T-helper 1 cell (primary cell): ENCODE data around the gene PI4K2B.
"Not testable (repeated sequence)": the region's sequence is repeated elsewhere in the genome, so short reads cannot be mapped to it uniquely, and the experiment has no call there.

Source experiments
- DNase-seq, 5 donors: peaks; one replicate each; pipeline ENCODE4 v3.0.0-alpha.2; 2012 to 2020

PI4K2B gene

GRCh38 chr4:25245181-25245580 lies 11.3 kb downstream of the PI4K2B start:
- DNase-seq: no peak

- DNase-seq: no peak
Observed at GRCh38 chr4:25246680-25247611, 13.1 kb downstream of the PI4K2B start.

DNA sequence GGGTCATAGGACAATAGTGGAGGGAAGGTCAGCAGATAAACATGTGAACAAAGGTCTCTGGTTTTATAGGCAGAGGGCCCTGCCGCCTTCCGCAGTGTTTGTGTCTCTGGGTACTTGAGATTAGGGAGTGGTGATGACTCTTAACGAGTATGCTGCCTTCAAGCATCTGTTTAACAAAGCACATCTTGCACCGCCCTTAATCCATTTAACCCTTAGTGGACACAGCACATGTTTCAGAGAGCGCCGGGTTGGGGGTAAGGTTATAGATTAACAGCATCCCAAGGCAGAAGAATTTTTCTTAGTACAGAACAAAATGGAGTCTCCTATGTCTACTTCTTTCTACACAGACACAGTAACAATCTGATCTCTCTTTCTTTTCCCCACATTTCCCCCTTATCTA lies 15.0 kb downstream of the PI4K2B start:
- DNase-seq: not testable (repeated sequence)

GRCh38 chr4:25249494-25249893 lies 15.7 kb downstream of the PI4K2B start:
- not testable (repeated sequence) for DNase-seq

DNA sequence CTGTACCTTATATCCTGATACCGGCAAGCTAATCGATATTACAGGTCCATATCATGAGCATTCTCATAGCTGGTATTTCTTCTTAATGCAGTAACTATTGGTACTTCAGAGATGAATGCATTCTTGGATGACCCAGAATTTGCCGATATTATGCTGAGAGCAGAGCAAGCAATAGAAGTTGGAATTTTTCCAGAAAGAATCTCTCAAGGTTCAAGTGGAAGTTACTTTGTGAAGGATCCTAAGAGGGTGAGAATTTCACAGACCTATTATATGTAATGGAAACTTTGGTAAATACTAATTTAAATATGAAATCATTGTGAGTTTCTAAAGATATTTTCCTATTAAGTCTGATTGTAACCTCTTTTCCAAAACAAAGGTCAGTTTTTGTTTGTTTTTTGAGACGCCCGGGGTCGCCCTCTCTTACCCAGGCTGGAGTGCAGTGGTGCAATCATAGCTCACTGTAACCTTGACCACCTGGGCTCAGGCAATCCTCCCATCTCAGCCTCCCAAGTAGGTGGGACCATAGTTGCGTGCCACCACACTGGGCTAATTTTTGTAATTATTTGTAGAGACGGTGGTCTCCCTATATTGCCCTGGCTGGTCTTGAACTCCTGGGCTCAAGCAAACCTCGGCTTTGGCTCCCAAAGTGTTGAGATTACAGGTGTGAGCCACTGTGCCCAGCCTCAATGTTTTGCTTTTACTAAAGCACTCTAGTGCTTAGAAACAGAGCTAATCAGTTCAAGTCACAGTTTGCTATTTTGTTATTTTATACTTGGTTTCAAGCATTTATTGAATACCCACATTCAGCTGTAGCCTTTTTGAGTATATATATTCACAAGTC lies 18.6 kb downstream of the PI4K2B start:
- no peak for DNase-seq

DNA sequence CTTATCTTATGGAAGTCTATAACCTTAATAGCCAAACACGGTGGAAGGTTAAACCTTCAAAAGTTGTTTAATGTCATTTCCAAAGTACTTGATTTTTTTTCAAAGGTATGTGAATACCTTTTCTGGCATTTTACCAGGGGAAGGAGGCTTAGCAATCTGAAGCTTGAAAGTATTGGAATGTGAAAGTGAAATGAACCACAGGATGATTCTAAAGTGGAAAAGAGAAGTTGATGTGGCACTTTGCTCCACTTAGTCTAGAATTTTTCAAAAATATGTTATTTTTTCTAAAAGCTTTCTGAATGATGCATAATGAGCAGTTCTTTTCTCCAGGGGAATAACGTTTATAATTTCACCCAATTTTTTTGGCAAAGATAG lies 19.2 kb downstream of the PI4K2B start:
- DNase-seq: no peak

GRCh38 chr4:25253786-25254185 lies 20.0 kb downstream of the PI4K2B start:
- not testable (repeated sequence) for DNase-seq

- DNase-seq: no peak
Observed at GRCh38 chr4:25258980-25259578, 25.2 kb downstream of the PI4K2B start.

GRCh38 chr4:25271866-25272265 lies 38.0 kb downstream of the PI4K2B start:
- DNase-seq: no peak

DNA sequence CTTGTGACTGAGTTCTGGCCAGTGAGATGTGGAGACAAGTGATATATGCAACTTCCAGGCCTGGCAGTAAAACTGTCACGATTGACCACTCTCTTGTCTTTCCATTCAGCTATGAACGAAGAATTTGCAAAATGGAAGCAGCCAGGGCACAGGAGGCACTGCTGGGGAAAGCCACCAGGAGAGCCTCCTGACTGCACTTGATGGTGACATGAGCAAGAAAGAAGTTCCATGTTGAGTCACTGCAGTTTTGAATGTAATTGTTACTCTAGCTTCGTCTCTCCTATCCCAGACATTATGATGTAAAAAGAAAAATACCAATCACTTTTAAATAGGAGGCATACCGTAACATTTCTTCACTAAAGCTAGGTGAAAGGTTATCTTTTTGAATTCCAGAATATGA lies 46.4 kb downstream of the PI4K2B start:
- no peak for DNase-seq

GRCh38 chr4:25283948-25284347 lies 50.1 kb downstream of the PI4K2B start:
- no peak for DNase-seq

DNA sequence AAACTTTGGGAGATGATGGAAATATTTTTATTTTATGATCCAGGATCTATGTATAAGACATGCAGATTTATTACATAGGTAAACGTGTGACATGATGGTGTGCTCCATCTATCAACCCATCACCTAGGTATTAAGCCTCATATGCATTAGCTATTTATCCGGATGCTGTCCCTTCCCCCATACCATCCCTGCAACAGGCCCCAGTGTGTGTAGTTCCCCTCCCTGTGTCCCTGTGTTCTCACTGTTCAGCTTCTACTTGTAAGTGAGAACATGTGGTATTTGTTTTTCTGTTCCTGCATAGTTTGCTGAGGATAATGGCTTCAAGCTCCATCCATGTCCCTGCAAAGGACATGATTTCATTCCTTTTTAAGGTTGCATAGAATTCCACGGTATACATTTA lies 50.6 kb downstream of the PI4K2B start:
- no peak for DNase-seq

GRCh38 chr4:25290490-25291067 lies 56.7 kb downstream of the PI4K2B start:
- DNase-seq: no peak

DNA sequence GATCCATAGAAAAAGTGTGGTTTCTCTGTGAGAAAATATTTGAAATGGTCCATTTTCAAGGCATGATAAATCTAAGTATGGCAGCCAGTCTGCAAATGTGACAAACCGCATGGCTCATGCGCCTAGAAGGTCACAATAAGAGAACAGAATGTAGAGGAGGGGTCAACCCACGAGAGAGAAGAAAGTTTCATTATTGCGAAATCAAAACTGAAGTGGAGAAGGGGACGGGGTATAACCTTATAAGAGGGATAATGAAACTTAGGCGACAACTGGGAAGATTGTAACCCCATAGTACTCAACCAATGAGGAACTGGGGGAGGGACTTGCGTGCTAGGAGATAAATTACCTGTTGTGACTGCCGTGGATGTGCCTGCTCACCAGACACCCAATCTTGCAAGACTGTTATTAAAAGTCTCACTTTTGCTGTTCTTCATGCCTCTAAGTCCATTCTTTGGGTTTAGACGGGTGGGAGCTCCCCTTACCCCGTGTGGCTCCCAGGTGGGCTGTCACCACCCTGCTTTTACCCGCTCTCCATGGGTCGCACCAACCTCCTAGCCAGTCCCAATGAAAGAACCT lies 57.4 kb downstream of the PI4K2B start:
- DNase-seq: no peak

DNA sequence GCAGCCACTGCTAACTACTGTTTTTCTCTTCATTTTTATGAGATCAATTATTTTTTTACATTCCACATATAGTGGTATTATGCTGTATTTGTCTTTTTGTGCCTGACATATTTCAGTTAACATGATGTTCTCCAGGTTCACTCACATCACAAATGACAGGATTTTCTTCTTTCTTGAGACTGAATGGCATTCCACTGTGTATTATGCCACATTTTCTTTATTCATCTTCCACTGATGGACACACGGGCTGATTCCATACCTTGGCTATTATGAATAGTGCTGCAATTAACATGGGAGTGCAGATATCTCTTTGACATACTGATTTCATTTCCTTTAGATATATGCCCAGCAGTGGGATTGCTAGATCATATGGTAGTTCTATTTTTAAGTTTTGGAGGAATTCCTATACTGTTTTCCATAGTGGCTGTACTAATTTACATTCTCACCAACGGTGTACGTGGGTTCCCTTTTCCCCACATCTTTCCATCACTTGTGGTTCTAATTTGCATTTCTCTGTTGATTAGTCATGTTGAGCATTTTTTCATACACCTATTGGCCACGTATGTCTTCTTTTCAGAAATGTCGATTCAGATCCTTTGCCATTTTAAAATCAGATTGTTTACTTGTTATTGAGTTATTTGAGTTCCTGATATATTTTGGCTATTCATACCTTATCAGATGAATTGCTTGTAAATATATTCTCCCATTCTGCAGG lies 63.9 kb downstream of the PI4K2B start:
- DNase-seq: no peak

- no peak for DNase-seq
Observed at GRCh38 chr4:25299476-25300203, 65.8 kb downstream of the PI4K2B start.

GRCh38 chr4:25301471-25301870 lies 67.6 kb downstream of the PI4K2B start:
- no peak for DNase-seq

GRCh38 chr4:25302626-25303025 lies 68.8 kb downstream of the PI4K2B start:
- no peak for DNase-seq

GRCh38 chr4:25303578-25303977 lies 69.7 kb downstream of the PI4K2B start:
- DNase-seq: no peak

DNA sequence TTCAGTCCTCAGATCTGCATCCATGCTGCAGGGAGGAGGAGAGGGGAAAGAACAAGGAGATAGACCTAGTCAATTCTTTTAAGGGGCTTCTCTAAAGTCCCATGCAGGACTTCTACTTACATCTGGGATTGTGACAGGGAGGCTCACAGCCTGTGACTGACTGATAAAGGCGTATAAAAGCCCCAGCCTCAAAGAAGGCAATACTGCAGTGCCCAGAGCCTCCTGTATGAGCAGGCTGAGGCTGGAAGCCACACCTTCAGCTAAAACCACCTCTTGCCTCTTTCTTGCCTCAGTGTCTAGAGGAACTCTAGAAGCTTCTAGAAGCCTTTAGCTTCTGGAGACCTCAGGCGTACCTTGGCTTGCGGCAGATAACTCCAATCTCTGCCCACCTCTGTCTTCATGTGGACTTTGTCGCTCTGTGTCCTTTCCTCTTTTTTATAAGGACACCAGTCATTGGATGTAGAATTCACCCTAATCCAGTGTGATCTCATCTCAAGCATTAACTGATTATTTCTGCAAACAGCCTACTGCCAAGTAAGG lies 72.8 kb downstream of the PI4K2B start:
- no peak for DNase-seq

- DNase-seq: no peak
Observed at GRCh38 chr4:25307596-25307995, 73.8 kb downstream of the PI4K2B start.
